B cell (primary cell): ENCODE measurements around the gene ZP1.

Experiments
- EZH2 ChIP-seq: IDR thresholded peaks from 2 replicates; pipeline ENCODE4 v1.6.1; 2012; ENCODE audit warnings: borderline replicate concordance, low read depth, mild to moderate bottlenecking, moderate library complexity, low read length; ENCODE audit not compliant: insufficient read depth, poor library complexity, severe bottlenecking
- TF ChIP-seq, protein P1 (sequence below): fragments of 200-600 bp; IDR thresholded peaks from one replicate; pipeline ENCODE4 v1.8.0; 2022; ENCODE audit warnings: antibody characterized with exemption, mild to moderate bottlenecking

DNA sequence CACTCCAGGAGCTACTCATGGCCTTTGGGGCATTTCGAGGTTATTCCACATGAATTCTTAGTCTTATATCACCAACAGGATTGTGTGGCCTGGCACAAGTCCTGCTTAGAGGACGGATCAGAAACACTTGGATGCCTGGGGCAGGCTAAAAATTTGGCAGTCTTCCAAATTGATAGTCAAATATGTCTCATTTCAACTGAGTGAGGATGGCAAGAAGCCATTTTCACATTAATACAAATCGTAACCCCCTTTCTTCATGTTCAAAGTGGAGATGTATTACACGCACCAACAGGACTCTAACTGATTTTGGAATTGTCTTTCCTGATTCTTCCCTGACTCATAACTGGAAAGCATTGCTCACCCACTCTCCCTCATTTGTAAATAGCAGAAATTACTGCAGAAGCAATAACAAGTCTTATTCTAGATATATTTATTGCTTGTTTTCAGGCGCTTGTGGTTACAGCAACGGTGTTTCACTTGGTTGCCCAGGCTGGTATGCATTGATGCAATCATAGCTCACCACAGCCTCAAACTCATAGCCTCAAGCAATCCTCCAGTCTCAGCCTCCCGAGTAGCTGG lies 35.8 kb upstream of the ZP1 start:
- TF ChIP-seq, protein P1, sequence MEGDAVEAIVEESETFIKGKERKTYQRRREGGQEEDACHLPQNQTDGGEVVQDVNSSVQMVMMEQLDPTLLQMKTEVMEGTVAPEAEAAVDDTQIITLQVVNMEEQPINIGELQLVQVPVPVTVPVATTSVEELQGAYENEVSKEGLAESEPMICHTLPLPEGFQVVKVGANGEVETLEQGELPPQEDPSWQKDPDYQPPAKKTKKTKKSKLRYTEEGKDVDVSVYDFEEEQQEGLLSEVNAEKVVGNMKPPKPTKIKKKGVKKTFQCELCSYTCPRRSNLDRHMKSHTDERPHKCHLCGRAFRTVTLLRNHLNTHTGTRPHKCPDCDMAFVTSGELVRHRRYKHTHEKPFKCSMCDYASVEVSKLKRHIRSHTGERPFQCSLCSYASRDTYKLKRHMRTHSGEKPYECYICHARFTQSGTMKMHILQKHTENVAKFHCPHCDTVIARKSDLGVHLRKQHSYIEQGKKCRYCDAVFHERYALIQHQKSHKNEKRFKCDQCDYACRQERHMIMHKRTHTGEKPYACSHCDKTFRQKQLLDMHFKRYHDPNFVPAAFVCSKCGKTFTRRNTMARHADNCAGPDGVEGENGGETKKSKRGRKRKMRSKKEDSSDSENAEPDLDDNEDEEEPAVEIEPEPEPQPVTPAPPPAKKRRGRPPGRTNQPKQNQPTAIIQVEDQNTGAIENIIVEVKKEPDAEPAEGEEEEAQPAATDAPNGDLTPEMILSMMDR, result no peak
- no peak for TF ChIP-seq EZH2
